Subcutaneous adipose tissue (tissue), 4 donors: Measurements from ENCODE around the gene BORCS8. TPM values are rescaled to one million over a fixed set of nuclear protein-coding genes. Genes with fewer than 3 reads are reported as not detected.

Experiments
- CTCF ChIP-seq: fragments of 450-650 bp; IDR thresholded peaks from one replicate; pipeline ENCODE4 v1.5.1; 2016; ENCODE audit warnings: low read depth, mild to moderate bottlenecking, control low read depth, antibody characterized with exemption, moderate library complexity
- total RNA-seq, 4 donors: library from RNA; depleted of rRNA; stranded (reverse); fragments of >200 nt; gene quantifications; one replicate each; pipeline ENCODE4 v1.1.0, GENCODE V29; 2016

BORCS8 gene
- total RNA-seq, 4 donors from 2014 or later = 3.6 to 26.2 (median 10.0) TPM

- TF ChIP-seq CTCF = no peak
Measured at GRCh38 chr19:19151418-19151817, 40.5 kb downstream of the BORCS8 start.

- TF ChIP-seq CTCF = no peak
Measured at GRCh38 chr19:19149435-19149834, 42.5 kb downstream of the BORCS8 start.

- no peak for TF ChIP-seq CTCF
Measured at GRCh38 chr19:19147344-19147743, 44.6 kb downstream of the BORCS8 start.

GRCh38 chr19:19146865-19147264 lies 45.1 kb downstream of the BORCS8 start:
- no peak for TF ChIP-seq CTCF

- TF ChIP-seq CTCF = no peak
Measured at GRCh38 chr19:19145684-19146608, 46.0 kb downstream of the BORCS8 start.

GRCh38 chr19:19145281-19145680 lies 46.7 kb downstream of the BORCS8 start:
- no peak for TF ChIP-seq CTCF

GRCh38 chr19:19142347-19142746 lies 49.6 kb downstream of the BORCS8 start:
- TF ChIP-seq CTCF = no peak
